Measurements from ENCODE around the gene ARHGAP22. TPM values are rescaled to one million over a fixed set of nuclear protein-coding genes. Genes with fewer than 3 reads are reported as not detected.

The ARHGAP22 gene
- total RNA-seq, 1 donor from 2014 or later = 1.9 TPM

- no peaks in the 10 kb centered on the region for H3K36me3 Mint-ChIP-seq (ENCODE audit: low read depth, unreplicated experiment)
- peaks cover under 1% of the 10 kb centered on the region for H3K27me3 Mint-ChIP-seq (ENCODE audit: unreplicated experiment)
- no peak overlapping the region for H3K4me3 Mint-ChIP-seq (ENCODE audit: unreplicated experiment)
- no peak for DNase-seq (ENCODE audit: low spot score)
- no peaks in the 10 kb centered on the region for H3K9me3 Mint-ChIP-seq (ENCODE audit: unreplicated experiment)
- no peak for TF ChIP-seq CTCF (IDR thresholded peaks at IDR 0.05; ENCODE audit: unreplicated experiment)
- H3K4me1 Mint-ChIP-seq (ENCODE audit: unreplicated experiment) = peaks cover 24% of the 10 kb centered on the region
- H3K27ac Mint-ChIP-seq (ENCODE audit: unreplicated experiment) = no peak overlapping the region
Measured at GRCh38 chr10:48511875-48512231, 93.0 kb downstream of the ARHGAP22 start.

GRCh38 chr10:48511066-48511874 lies 93.6 kb downstream of the ARHGAP22 start:
- no peak overlapping the region for H3K4me3 Mint-ChIP-seq (ENCODE audit: unreplicated experiment)

GRCh38 chr10:48509974-48510692 lies 94.7 kb downstream of the ARHGAP22 start:
- peaks cover 24% of the 10 kb centered on the region for H3K4me1 Mint-ChIP-seq (ENCODE audit: unreplicated experiment)
- TF ChIP-seq CTCF (IDR thresholded peaks at IDR 0.05; ENCODE audit: unreplicated experiment) = peak; percentile 22
- H3K4me3 Mint-ChIP-seq (ENCODE audit: unreplicated experiment) = no peak overlapping the region
- H3K27ac Mint-ChIP-seq (ENCODE audit: unreplicated experiment) = no peak overlapping the region
- H3K36me3 Mint-ChIP-seq (ENCODE audit: low read depth, unreplicated experiment) = no peaks in the 10 kb centered on the region
- no peaks in the 10 kb centered on the region for H3K9me3 Mint-ChIP-seq (ENCODE audit: unreplicated experiment)
- no peaks in the 10 kb centered on the region for H3K27me3 Mint-ChIP-seq (ENCODE audit: unreplicated experiment)
- DNase-seq (ENCODE audit: low spot score) = peak; percentile 44

More at GRCh38 chr10:48511066-48511874, 93.6 kb downstream of the ARHGAP22 start:
- DNase-seq (ENCODE audit: low spot score) = no peak
- Mint-ChIP-seq H3K27ac (ENCODE audit: unreplicated experiment) (no peak overlapping the region), H3K9me3 (ENCODE audit: unreplicated experiment) (no peaks in the 10 kb centered on the region), H3K36me3 (ENCODE audit: low read depth, unreplicated experiment) (no peaks in the 10 kb centered on the region), H3K4me1 (ENCODE audit: unreplicated experiment) (peaks cover 24% of the 10 kb centered on the region), H3K27me3 (ENCODE audit: unreplicated experiment) (no peaks in the 10 kb centered on the region)
- TF ChIP-seq CTCF (IDR thresholded peaks at IDR 0.05; ENCODE audit: unreplicated experiment) = no peak

GRCh38 chr10:48508791-48509772 lies 95.8 kb downstream of the ARHGAP22 start:
- no peaks in the 10 kb centered on the region for H3K27me3 Mint-ChIP-seq (ENCODE audit: unreplicated experiment)
- H3K9me3 Mint-ChIP-seq (ENCODE audit: unreplicated experiment) = no peaks in the 10 kb centered on the region
- TF ChIP-seq CTCF (IDR thresholded peaks at IDR 0.05; ENCODE audit: unreplicated experiment) = no peak
- H3K36me3 Mint-ChIP-seq (ENCODE audit: low read depth, unreplicated experiment) = no peaks in the 10 kb centered on the region
- no peak overlapping the region for H3K27ac Mint-ChIP-seq (ENCODE audit: unreplicated experiment)
- H3K4me3 Mint-ChIP-seq (ENCODE audit: unreplicated experiment) = no peak overlapping the region
- peaks cover 24% of the 10 kb centered on the region for H3K4me1 Mint-ChIP-seq (ENCODE audit: unreplicated experiment)
- no peak for DNase-seq (ENCODE audit: low spot score)
